HS-5 (cell line): ENCODE results near the gene PYGB.
A peak's percentile ranks its signal among the peaks of the same experiment; 100 is the strongest.

Experiments
- DNase-seq: peaks from one replicate; pipeline ENCODE4 v3.0.0-alpha.2; 2012; ENCODE audit warnings: low read depth

PYGB gene

DNA sequence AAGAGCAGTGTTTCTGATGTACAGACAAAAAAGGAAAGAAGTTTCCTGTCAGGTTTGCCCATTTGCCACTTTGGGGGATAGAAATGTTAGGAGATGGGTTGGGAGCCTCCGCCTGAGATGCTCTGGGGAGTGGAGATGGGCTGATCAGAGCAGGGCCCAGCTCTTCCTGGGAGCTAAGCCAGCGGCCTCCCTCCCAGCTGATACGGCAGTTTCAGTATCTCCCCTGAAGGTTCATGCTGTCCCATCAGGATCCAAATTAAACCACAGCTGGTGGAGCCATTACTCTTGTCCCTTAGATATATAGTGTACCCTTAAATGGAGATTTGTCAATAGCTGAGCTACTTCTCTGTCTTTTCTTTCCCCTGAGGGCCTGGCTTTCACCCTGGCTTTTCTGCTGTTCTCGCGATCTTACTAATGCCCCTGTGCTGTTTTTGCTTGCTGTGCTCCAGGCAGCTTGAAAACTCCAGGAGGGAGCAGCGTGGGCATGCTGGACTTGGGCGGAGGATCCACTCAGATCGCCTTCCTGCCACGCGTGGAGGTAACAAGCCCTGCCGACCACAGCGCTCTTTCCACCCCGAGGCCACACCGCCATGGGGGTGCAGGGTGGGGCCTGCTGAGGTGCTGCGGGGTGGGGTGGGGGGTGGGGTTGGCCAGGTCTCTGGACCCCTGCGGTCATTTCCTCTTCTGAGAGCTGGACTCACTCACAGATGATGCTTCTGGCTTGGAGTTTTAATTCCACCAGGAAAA lies 31.5 kb upstream of the PYGB start:
- DNase-seq = no peak

DNA sequence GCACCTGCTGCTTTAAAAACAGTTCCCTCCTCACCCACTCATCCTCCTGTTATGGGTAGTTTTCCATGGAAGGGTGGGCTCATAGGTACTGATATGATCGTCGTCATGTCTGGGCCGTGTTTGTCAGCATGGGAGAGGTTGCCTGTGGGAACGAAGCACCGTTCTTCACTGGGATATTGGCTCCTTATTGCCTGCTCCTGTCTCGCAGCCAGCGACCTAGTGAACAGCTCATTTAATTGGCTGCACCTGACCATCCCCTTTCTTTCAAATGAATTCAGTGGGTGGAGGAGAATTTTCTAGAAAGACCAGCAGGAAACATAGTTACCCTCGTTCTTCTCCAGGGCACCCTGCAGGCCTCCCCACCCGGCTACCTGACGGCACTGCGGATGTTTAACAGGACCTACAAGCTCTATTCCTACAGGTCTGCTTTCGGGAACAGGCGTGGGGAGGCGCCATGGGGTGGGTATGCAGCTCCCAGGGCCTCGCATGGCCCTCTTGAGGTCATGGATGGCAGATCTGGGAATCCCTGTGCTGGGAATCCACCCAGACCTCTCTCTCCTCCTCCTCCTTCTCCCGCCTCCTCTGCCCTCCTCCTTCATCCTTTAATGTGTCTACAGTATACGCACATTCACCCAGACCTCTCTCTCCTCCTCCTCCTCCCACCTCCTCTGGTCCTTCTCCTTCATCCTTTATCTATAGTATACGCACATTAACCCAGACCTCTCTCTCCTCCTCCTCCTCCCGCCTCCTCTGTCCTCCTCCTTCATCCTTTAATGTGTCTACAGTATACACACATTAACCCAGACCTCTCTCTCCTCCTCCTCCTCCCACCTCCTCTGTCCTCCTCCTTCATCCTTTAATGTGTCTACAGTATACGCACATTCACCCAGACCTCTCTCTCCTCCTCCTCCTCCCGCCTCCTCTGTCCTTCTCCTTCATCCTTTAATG lies 30.4 kb upstream of the PYGB start:
- DNase-seq = no peak

GRCh38 chr20:25218109-25218486 lies 29.8 kb upstream of the PYGB start:
- no peak for DNase-seq

GRCh38 chr20:25218492-25218891 lies 29.4 kb upstream of the PYGB start:
- no peak for DNase-seq

GRCh38 chr20:25219365-25219764 lies 28.5 kb upstream of the PYGB start:
- no peak for DNase-seq

- DNase-seq = no peak
Measured at GRCh38 chr20:25220021-25220730, 27.7 kb upstream of the PYGB start.

DNA sequence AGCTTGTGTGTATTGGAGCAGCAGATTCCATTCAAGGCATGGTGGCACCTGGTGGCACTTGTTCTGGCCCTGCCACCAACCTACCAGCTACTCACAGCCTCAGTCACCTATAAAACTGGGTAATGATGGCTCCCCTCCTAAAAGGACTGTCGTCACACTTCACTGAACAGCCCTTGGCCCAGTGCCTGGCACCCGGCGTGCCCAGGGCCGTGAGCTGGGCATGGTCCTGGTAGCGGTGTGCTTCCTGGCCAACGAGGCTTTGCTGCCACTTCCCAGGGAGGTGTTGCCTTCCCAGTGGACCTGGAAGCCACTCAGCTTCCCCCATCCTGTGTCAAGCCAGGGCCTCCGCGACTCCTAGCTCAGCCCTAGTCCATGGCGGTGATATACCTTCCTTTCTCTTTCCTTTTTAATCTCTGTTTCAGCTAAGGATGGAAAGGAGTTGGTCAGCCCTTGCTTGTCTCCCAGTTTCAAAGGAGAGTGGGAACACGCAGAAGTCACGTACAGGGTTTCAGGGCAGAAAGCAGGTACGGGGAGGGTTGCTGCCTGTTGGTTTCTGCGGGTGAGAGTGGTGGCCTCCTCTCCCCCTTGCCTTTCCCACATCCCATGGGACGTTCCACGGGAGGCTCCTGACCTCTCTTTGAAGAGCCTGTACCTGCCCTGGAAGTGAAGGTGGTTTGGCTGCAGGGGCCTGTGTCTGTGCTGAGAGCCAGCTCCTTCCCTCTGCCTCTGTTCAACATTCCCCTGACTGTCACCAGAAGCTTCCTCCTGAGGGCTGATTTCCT lies 26.9 kb upstream of the PYGB start:
- no peak for DNase-seq

- DNase-seq = no peak
Measured at GRCh38 chr20:25221592-25222460, 26.1 kb upstream of the PYGB start.

DNA sequence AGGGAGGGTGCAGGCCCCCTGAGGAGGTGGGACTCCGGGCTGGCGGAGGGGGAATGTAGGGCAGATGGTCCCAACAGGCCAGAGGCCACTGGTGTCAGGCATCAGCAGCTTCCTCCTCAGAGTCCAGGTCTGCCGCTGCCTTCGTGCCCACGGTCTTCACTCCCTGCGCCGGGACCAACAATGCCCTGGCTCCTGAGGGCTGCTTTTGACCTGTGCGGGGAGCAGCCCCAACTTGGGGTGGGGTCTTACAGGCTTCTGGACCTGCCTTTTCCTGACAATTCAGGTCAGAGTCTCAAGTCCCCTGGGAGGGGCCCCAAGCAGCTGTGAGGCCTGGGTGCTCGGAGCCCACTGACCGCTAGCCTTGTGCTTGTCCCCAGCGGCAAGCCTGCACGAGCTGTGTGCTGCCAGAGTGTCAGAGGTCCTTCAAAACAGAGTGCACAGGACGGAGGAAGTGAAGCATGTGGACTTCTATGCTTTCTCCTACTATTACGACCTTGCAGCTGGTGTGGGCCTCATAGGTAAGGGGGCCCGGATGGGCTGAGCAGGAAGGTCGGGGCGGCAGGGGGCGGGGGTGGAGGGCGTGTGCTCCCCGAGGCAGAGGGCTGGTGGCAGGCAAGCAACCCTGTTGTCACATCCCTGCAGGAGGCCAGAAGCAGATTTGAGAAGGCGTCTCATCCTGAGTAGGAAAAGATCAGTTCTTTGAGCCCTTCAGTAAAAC lies 25.3 kb upstream of the PYGB start:
- DNase-seq = no peak

GRCh38 chr20:25223179-25223661 lies 24.7 kb upstream of the PYGB start:
- DNase-seq = peak; percentile 94

- no peak for DNase-seq
Measured at GRCh38 chr20:25223765-25224720, 23.8 kb upstream of the PYGB start.

DNA sequence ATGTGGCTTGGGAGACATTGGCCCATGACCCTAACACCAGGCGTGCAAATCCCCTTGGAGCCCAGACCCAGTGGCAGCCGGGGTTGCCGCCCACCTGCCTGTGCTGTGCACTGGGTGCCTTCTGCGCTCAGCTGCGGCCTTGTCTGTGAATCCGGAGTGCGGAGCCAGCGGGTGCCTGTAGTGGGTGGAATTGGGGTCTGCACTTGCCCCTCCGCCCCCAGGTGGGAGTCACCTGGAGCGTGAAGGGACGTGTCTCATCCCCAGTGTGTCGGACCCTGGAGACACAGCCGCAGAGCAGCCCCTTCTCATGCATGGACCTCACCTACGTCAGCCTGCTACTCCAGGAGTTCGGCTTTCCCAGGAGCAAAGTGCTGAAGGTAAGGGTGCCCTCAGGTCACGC lies 22.9 kb upstream of the PYGB start:
- no peak for DNase-seq

- DNase-seq = no peak
Measured at GRCh38 chr20:25225642-25226432, 22.0 kb upstream of the PYGB start.

- DNase-seq = no peak
Measured at GRCh38 chr20:25226433-25227316, 21.2 kb upstream of the PYGB start.

DNA sequence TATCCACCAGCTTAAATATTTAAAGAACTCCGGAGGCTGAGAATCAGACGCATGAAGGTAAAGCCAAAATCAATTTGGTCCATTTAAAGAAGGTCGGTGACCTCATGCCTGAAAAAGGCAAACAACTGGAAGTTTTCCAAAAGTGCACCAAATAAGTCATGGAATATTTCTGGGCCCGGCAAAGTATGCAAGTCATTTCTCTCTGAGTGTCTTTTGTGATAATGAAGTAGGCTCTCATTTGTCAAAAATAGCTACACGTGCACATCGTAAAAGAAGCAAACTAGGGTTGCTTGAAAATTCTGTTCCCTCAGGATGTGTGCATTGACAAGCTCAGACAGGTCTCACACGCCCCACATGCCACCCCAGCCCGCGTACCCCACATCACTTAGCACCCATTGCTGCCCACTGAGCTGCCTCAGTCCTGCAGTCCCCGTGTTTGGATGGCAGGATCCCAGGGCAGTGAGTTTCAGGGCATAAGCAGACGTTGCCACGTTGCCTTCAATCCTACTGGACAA lies 20.5 kb upstream of the PYGB start:
- DNase-seq = no peak

DNA sequence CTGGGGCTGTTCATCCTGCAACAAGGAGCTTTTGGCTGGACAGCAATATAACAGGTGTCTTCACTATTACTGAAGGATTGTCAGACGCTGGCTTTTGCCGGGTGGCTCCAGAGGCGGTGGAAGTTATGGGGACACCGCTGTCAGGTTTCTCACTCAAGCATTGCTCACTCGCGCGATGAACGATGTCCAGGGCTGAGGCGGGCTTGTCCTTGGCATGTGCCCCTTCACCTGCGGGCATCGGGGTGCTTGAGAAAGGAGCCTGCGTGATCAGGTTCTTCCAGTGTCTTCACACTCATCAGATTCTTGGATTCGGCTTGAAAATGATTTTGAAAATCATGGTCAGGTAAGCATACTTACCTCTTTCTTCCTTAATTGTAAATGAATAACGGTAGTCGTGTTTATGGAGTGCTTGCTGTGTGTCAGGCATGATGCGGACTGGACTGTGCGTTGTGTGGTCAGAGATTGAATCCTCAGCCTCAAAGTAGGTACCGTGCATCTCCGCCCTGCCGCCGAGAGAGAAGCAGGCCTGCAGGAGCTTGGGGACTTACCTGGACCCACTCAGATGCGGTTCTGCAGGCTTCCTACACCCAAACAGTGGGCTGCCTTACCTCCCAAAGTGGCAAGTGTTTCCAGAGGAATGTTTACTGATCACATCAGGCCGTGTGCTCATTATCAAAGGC lies 18.3 kb upstream of the PYGB start:
- DNase-seq = no peak
